ENCODE data around the gene LCP2.

DNA sequence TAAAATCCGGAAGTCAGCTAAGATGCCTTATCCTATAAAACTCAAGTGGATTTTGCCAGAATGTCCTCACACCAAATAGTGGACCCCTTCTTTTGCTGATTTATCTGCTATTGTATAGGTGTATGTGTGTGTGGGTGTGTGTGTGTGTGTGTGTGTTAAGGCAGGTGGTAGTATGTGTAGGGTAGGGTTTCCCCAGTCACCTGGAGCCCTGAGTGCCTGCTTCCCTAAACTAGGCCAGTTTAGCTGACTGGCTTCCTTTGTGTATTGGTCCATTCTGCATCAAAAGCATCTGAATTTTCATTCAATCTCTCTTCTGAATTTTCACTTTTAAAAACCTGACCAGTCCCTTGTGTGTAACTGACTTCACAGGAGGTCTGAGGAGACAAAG is 42.2 kb upstream of the LCP2 start:
- no peak for TF ChIP-seq CTCF (conservative IDR thresholded peaks at IDR 0.05; ENCODE audit: low read depth, low read length)
- TF ChIP-seq EZH2phosphoT487 (IDR thresholded peaks at IDR 0.05; ENCODE audit: borderline replicate concordance, low read length), result no peak
- no peak for TF ChIP-seq EZH2 (IDR thresholded peaks at IDR 0.05; ENCODE audit: low read length, unreplicated experiment)
